ENCODE data around the gene GPR4.

Gene GPR4

DNA sequence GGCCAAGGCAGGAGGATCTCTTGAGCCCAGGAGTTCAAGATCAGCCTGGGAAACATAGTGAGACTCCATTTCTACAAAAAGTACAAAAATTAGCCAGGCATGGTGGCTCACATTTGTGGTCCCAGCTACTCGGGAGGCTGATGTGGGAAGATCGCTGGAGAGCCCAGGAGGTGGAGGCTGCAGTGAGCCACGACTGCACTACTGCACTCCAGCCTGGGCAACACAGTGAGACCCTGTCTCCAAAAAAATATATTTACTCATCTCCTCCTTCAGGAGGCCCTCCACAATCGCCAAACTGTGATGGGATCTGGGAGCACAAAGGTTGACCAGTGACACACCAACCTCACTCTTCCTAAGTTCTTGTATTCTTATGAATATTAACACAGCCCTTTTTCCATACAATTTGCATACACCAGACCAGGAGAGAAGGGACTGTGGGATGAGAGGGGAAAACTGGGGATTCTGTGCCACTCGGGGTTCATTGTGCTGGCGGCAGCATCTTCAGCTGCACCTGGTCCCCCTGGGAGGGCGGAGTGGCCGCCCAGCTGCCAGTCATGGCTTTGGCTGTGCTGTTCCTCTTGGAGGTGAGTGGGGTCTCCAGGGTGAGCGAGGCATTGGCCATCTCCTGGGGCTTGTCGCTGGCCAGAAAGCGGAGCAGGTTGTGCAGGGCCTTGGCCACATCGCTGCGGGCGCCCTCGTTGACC lies 11.6 kb downstream of the GPR4 start:
- TF ChIP-seq, protein P1, sequence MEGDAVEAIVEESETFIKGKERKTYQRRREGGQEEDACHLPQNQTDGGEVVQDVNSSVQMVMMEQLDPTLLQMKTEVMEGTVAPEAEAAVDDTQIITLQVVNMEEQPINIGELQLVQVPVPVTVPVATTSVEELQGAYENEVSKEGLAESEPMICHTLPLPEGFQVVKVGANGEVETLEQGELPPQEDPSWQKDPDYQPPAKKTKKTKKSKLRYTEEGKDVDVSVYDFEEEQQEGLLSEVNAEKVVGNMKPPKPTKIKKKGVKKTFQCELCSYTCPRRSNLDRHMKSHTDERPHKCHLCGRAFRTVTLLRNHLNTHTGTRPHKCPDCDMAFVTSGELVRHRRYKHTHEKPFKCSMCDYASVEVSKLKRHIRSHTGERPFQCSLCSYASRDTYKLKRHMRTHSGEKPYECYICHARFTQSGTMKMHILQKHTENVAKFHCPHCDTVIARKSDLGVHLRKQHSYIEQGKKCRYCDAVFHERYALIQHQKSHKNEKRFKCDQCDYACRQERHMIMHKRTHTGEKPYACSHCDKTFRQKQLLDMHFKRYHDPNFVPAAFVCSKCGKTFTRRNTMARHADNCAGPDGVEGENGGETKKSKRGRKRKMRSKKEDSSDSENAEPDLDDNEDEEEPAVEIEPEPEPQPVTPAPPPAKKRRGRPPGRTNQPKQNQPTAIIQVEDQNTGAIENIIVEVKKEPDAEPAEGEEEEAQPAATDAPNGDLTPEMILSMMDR (conservative IDR thresholded peaks at IDR 0.05; ENCODE audit: low read depth, low read length): no peak
- no peak for DNase-seq (ENCODE audit: low read depth)
- H3K4me3 ChIP-seq (ENCODE audit: low read length): no peak overlapping the region

DNA sequence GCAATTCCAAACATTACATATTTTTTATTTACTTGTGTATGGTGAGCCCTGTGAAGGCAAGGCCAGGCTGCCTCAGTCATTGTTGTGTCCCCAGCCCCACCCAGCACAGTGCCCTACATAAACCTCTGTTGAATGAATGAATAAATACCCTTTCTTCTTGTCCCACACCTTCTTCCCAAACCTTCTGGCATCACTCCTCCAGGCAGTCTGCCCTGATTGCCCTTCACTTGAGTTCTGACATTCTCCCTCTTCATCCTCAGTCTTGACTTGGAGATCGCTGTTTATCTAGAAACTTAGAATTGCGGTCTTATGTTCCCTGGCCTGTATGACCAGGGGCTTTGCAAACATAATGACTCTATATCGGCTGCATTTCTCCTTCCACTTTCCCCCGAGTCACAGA lies 12.2 kb downstream of the GPR4 start:
- no peak for DNase-seq (ENCODE audit: low read depth)
- TF ChIP-seq, protein P1 (conservative IDR thresholded peaks at IDR 0.05; ENCODE audit: low read depth, low read length): no peak
- H3K4me3 ChIP-seq (ENCODE audit: low read length): no peak overlapping the region

DNA sequence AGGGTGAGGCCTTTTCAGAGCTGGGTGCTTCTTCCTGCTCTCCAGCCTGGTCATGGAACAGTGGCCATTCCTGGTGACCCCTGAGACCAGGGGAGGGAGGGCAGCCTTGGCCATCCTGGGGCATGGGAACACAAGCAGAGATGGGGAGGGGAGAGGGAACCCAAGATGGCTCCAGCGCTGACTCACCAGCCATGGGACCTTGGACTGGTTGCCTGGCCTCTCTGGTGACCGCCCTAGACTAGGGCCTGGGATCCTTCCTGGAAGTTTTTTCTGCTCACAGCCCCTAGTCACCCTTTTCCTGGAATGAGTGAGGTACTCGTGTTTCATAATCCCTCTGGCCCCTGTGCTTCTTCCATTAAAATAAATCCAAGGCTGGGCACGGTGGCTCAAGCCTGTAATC lies 14.1 kb downstream of the GPR4 start:
- TF ChIP-seq, protein P1 (conservative IDR thresholded peaks at IDR 0.05; ENCODE audit: low read depth, low read length): no peak
- H3K4me3 ChIP-seq (ENCODE audit: low read length): no peak overlapping the region
- no peak for DNase-seq (ENCODE audit: low read depth)

DNA sequence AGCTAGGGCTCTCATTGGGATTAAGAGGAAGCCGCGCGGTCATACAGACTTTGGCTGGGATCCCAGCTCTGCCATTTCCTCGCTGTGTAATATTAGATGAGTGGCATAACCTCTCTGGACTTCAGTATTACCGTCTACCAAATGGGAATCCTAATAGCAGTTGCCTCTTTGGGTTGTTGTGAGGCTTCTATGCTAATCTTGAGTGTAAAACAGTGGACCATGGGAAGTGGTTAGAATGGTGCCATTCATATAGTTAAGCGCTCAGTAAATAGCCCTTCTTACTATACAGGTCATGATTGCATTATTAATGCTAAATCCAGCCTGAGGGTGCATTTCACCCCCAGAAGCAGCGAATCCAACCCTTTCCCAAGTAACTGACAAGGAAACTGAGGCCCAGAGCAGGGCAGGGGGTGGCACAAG lies 16.8 kb downstream of the GPR4 start:
- H3K4me3 ChIP-seq (ENCODE audit: low read length): peak overlapping the region; percentile 91
- no peak for DNase-seq (ENCODE audit: low read depth)
- TF ChIP-seq, protein P1 (conservative IDR thresholded peaks at IDR 0.05; ENCODE audit: low read depth, low read length): no peak

DNA sequence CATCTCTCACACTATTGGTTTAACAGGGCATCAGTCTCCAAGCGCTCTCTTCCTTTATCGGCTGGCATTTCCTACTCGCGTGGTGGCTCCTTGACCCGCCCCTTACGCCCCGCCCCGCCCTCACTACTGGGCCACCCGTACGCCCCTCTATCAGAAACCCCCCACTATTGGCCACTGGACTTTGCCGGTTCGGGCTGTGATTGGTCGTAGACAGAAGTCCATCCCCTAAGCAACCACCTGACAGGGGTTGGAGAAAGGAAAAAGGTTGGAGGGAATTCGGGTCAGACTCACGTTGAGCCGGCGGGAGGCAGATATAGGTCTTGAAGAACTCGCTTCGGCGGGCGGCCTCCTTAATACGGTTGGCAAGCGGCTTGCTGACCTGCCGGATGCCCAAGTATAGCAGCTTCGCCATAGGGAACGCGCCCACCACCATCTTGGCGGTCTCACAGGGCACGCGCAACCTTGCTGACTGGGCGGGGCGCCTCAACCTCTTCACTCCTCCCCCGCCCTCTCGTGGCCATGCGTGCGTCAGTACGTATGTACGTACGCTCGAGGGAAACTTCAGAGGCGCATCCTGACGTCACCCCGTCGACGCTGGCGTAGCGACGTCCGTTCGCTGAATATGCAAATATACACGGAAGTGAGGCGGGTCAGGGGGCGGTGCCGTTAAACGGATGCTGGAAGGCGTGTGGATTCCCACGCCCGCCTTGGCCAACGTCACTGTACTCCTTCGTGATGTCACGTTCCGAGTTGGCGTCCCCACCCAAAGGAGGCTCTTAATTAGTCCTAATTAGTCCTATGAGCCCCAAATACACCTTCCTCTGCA lies 17.5 kb downstream of the GPR4 start, which contains the start of gene OPA3:
Gene OPA3 (minus strand): TSS at position 471 of the 826 bp plus-strand sequence. CDS start 38 bp downstream, at position 433.
- DNase-seq (ENCODE audit: low read depth): peak; percentile 99
- TF ChIP-seq, protein P1 (conservative IDR thresholded peaks at IDR 0.05; ENCODE audit: low read depth, low read length): no peak
- peak within 1 kb of the TSS; percentile 91 for H3K4me3 ChIP-seq (ENCODE audit: low read length)

DNA sequence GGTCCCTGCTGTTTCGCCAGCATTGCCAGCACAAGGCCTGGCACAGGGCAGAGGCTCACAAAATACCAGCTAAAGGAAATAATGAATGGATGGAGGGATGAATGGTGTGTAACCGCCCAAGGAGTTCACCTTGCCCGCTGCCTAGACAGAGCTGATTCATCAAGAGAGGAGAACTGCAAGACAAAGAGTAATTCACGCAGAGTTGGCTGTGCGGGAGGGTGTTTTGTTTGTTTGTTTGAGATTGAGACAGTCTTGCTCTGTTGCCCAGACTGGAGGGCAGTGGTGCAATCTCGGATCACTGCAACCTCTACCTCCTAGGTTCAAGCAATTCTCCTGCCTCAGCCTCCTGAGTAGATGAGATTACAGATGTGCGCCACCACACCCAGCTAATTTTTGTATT lies 20.4 kb downstream of the GPR4 start:
- DNase-seq (ENCODE audit: low read depth): no peak
- TF ChIP-seq, protein P1 (conservative IDR thresholded peaks at IDR 0.05; ENCODE audit: low read depth, low read length): no peak
- H3K4me3 ChIP-seq (ENCODE audit: low read length): no peak overlapping the region

Data from retinal pigment epithelial cell (primary cell).